H1 (cell line): ENCODE data around the gene IL3. TPM values are rescaled to one million over a fixed set of nuclear protein-coding genes. Genes with fewer than 3 reads are reported as not detected.

Experiments used
- CTCF ChIA-PET: fragments of 300-600 bp; sonication (Branson Sonifier 250); formaldehyde crosslinking; loops from one replicate; lab custom pipeline; 2021; ENCODE audit not compliant: partially characterized antibody; lab: Charles Lee
- POLR2A ChIA-PET: fragments of 300-600 bp; sonication (Branson Sonifier 250); formaldehyde crosslinking; loops from one replicate; lab custom pipeline; 2021; ENCODE audit warnings: inconsistent platforms; ENCODE audit not compliant: partially characterized antibody; lab: Charles Lee
- DNase-seq, 2 experiments: peaks; one replicate each; pipeline versions ENCODE4 v3.0.0 to v3.0.0-alpha.2; 2010 to 2022; ENCODE audit warnings: low spot score in 2 of 2, low read depth in 1 of 2, mixed read lengths in 1 of 2
- FAIRE-seq: peaks from 2 replicates; lab custom pipeline; 2011; peaks lifted over from hg19 to GRCh38; lab: Jason Lieb, UNC
- H2AFZ ChIP-seq: 2 replicates; pipeline ENCODE4 v1.8.1; 2012; ENCODE audit warnings: low read length, inconsistent platforms
- H2AK5ac ChIP-seq: 2 replicates; pipeline ENCODE4 v1.6.1; 2013; ENCODE audit warnings: low read depth, low read length
- H2BK120ac ChIP-seq: replicated peaks from 2 replicates; pipeline ENCODE3; 2013; ENCODE audit warnings: low read depth, low read length, inconsistent platforms
- H2BK12ac ChIP-seq: 2 replicates; pipeline ENCODE4 v1.6.1; 2013; ENCODE audit warnings: low read depth, low read length
- H2BK15ac ChIP-seq: 2 replicates; pipeline ENCODE4 v1.6.1; 2013; ENCODE audit warnings: low read length
- H2BK20ac ChIP-seq: 2 replicates; pipeline ENCODE4 v1.6.1; 2013; ENCODE audit warnings: low read length
- H2BK5ac ChIP-seq: 2 replicates; pipeline ENCODE4 v1.6.1; 2013; ENCODE audit warnings: low read depth, low read length
- H3K14ac ChIP-seq: 2 replicates; pipeline ENCODE4 v1.6.1; 2013; ENCODE audit warnings: inconsistent platforms; ENCODE audit not compliant: insufficient read length
- H3K18ac ChIP-seq: 2 replicates; pipeline ENCODE4 v1.6.1; 2013; ENCODE audit warnings: low read length; ENCODE audit errors: extremely low read depth
- H3K23ac ChIP-seq: 2 replicates; pipeline ENCODE4 v1.6.1; 2013; ENCODE audit warnings: inconsistent platforms; ENCODE audit not compliant: insufficient read length
- H3K23me2 ChIP-seq: 2 replicates; pipeline ENCODE4 v1.6.1; 2013; ENCODE audit warnings: low read depth, low read length
- H3K27ac ChIP-seq: 2 replicates; pipeline ENCODE4 v1.6.1; 2011; ENCODE audit warnings: low read depth, low read length, inconsistent platforms
- H3K27me3 ChIP-seq, 4 experiments: replicated peaks in 1 of 4; 1 replicate in 1 of 4; 2 replicates in 3 of 4; pipeline versions ENCODE4 v1.6.1 to v1.8.1; 2011 to 2013; ENCODE audit warnings: low read length in 3 of 4, mild to moderate bottlenecking in 3 of 4, inconsistent platforms in 2 of 4, mixed read lengths in 2 of 4, moderate library complexity in 1 of 4; ENCODE audit not compliant: control insufficient read depth in 3 of 4, insufficient read depth in 3 of 4; ENCODE audit errors: extremely low read depth in 1 of 4
- H3K36me3 ChIP-seq, 4 experiments: 2 replicates each; pipeline versions ENCODE4 v1.6.1 to v1.8.1; 2011 to 2013; ENCODE audit warnings: mild to moderate bottlenecking in 4 of 4, low read length in 3 of 4, moderate library complexity in 2 of 4, control low read depth in 1 of 4, inconsistent platforms in 1 of 4; ENCODE audit not compliant: insufficient read depth in 4 of 4, control insufficient read depth in 2 of 4
- H3K4ac ChIP-seq: replicated peaks from 2 replicates; pipeline ENCODE3; 2013; ENCODE audit warnings: low read length, low read depth, mixed read lengths, inconsistent platforms; ENCODE audit not compliant: insufficient read length
- H3K4me1 ChIP-seq, 4 experiments: replicated peaks in 1 of 4; 1 replicate in 1 of 4; 2 replicates in 3 of 4; pipeline versions ENCODE4 v1.6.1 to v1.8.1; 2011 to 2013; ENCODE audit warnings: low read length in 3 of 4, inconsistent platforms in 2 of 4, mixed read lengths in 1 of 4; ENCODE audit not compliant: insufficient read depth in 4 of 4, control insufficient read depth in 3 of 4
- H3K4me2 ChIP-seq, 2 experiments: 2 replicates each; pipeline versions ENCODE4 v1.6.1 to v1.8.1; 2011 to 2013; ENCODE audit warnings: low read depth in 2 of 2, low read length in 2 of 2, control low read depth in 1 of 2, inconsistent platforms in 1 of 2, mild to moderate bottlenecking in 1 of 2; ENCODE audit not compliant: insufficient read depth in 1 of 2
- H3K4me3 ChIP-seq, 4 experiments: fragments of 200-600, 300-600 bp in 1 of 4; sonication (generic), shearing (Covaris generic), sonication (Bioruptor Twin) in 1 of 4; 2 replicates each; pipeline versions ENCODE4 v1.5.1 to v1.8.1; 2011 to 2016; ENCODE audit warnings: low read length in 4 of 4, low read depth in 3 of 4, control low read depth in 2 of 4, inconsistent platforms in 2 of 4, mild to moderate bottlenecking in 2 of 4, mixed read lengths in 1 of 4, moderate library complexity in 1 of 4; ENCODE audit not compliant: insufficient read depth in 2 of 4; ENCODE audit errors: extremely low read depth in 1 of 4
- H3K56ac ChIP-seq: replicated peaks from 2 replicates; pipeline ENCODE3; 2013; ENCODE audit warnings: low read depth, mild to moderate bottlenecking, mixed read lengths, low read length, inconsistent platforms; ENCODE audit not compliant: insufficient read length
- H3K79me1 ChIP-seq: 2 replicates; pipeline ENCODE4 v1.6.1; 2013; ENCODE audit warnings: low read depth, low read length, control low read depth
- H3K79me2 ChIP-seq, 2 experiments: 2 replicates each; pipeline versions ENCODE4 v1.6.1 to v1.8.1; 2012 to 2013; ENCODE audit warnings: low read length in 2 of 2, mild to moderate bottlenecking in 2 of 2, inconsistent platforms in 1 of 2; ENCODE audit not compliant: insufficient read depth in 2 of 2, control insufficient read depth in 1 of 2
- H3K9ac ChIP-seq, 4 experiments: replicated peaks in 1 of 4; 1 replicate in 1 of 4; 2 replicates in 3 of 4; pipeline versions ENCODE4 v1.6.1 to v1.8.1; 2011 to 2013; ENCODE audit warnings: low read depth in 3 of 4, low read length in 3 of 4, control low read depth in 2 of 4, mild to moderate bottlenecking in 2 of 4, moderate library complexity in 2 of 4, inconsistent platforms in 1 of 4; ENCODE audit errors: extremely low read depth in 1 of 4
- H3K9me3 ChIP-seq, 2 experiments: 2 replicates each; pipeline versions ENCODE4 v1.6.1 to v1.8.1; 2012 to 2013; ENCODE audit warnings: mild to moderate bottlenecking in 2 of 2, moderate library complexity in 2 of 2, control low read depth in 1 of 2, inconsistent platforms in 1 of 2, low read depth in 1 of 2, low read length in 1 of 2, mixed read lengths in 1 of 2; ENCODE audit not compliant: insufficient read depth in 2 of 2
- H4K20me1 ChIP-seq, 2 experiments: replicated peaks in 1 of 2; 2 replicates each; pipeline versions ENCODE3 to v1.8.1; 2011 to 2013; ENCODE audit warnings: inconsistent platforms in 2 of 2, low read length in 2 of 2, mild to moderate bottlenecking in 1 of 2; ENCODE audit not compliant: insufficient read depth in 2 of 2, control insufficient read depth in 1 of 2
- H4K5ac ChIP-seq: 2 replicates; pipeline ENCODE4 v1.6.1; 2013; ENCODE audit warnings: low read length, low read depth, mixed read lengths, inconsistent platforms; ENCODE audit not compliant: insufficient read length
- H4K8ac ChIP-seq: 2 replicates; pipeline ENCODE4 v1.8.0; 2013; ENCODE audit warnings: mild to moderate bottlenecking, moderate library complexity, low read length, inconsistent platforms; ENCODE audit not compliant: insufficient read depth; ENCODE audit errors: extremely low read depth
- H4K91ac ChIP-seq: replicated peaks from 2 replicates; pipeline ENCODE3; 2013; ENCODE audit warnings: low read length, mixed read lengths, inconsistent platforms; ENCODE audit not compliant: insufficient read length
- ATF3 ChIP-seq: IDR thresholded peaks from 2 replicates; pipeline ENCODE4 v1.6.1; 2011; ENCODE audit warnings: low read depth, mild to moderate bottlenecking, low read length; ENCODE audit not compliant: insufficient read depth
- JUN ChIP-seq: IDR thresholded peaks from 2 replicates; pipeline ENCODE4 v1.6.1; 2011; ENCODE audit warnings: low read depth, mild to moderate bottlenecking, improper control_type of control experiment, low read length
- POLR2A ChIP-seq, 2 experiments: IDR thresholded peaks; 1 replicate in 1 of 2; 2 replicates in 1 of 2; pipeline ENCODE4 v1.6.1; 2011; ENCODE audit warnings: low read depth in 2 of 2, low read length in 2 of 2, mild to moderate bottlenecking in 2 of 2; ENCODE audit errors: control extremely low read depth in 1 of 2
- SIRT6 ChIP-seq: IDR thresholded peaks from one replicate; pipeline ENCODE4 v1.7.1; 2012; ENCODE audit warnings: low read length, inconsistent platforms
- TCF12 ChIP-seq: IDR thresholded peaks from 2 replicates; pipeline ENCODE4 v1.6.1; 2011; ENCODE audit warnings: low read depth, mild to moderate bottlenecking, low read length
- USF2 ChIP-seq: IDR thresholded peaks from 2 replicates; pipeline ENCODE4 v1.6.1; 2011; ENCODE audit warnings: low read length, improper control_type of control experiment
- WGBS, 2 experiments: shearing (Covaris generic) in 1 of 2; methylation state at CpG; one replicate each; pipeline versions ENCODE4 v1.1.6 to v1.1.7; 2013 to 2015; ENCODE audit warnings: low lambda C conversion rate in 2 of 2, mixed read lengths in 2 of 2, inconsistent platforms in 1 of 2, low coverage in 1 of 2, missing lambda C conversion rate in 1 of 2; ENCODE audit not compliant: insufficient replicate concordance in 2 of 2, insufficient coverage in 1 of 2, insufficient read length in 1 of 2; ENCODE audit errors: extremely low coverage in 1 of 2, missing lambda C conversion rate in 1 of 2; 5-methylcytosine and 5-hydroxymethylcytosine counted together
- polyA plus RNA-seq, 7 experiments: library from polyadenylated mRNA; depleted of rRNA in 3 of 7; stranded (reverse) in 5 of 7; unstranded in 2 of 7; fragments of >200 nt in 5 of 7; fragments of 200-250 nt in 2 of 7; gene quantifications; 1 replicate in 5 of 7; 2 replicates in 1 of 7; 4 replicates in 1 of 7; pipeline versions ENCODE4 v1.2.1 to v1.2.3, GENCODE V29; 2011 to 2013; ENCODE audit warnings: missing spikeins in 2 of 7, mixed read lengths in 2 of 7
- total RNA-seq: library from RNA; stranded (reverse); fragmentation: NEBNext Ultra II Directional; extraction: Animal tissue kit (Norgen Biotek cat#: 25700); gene quantifications from 2 replicates; pipeline ENCODE4 v1.2.1, GENCODE V29; 2021

IL3 gene
- total and polyA plus RNA-seq, 2 of the 8 experiments (the other 6 are each of a cell fraction or from before 2014, with no cell fraction given), result not detected

- Histone ChIP-seq H2AK5ac (no peak overlapping the region), H3K9ac (no peak overlapping the region), H3K36me3 (no peaks in the 10 kb centered on the region), H3K79me2 (no peaks in the 10 kb centered on the region), H3K27ac (no peak overlapping the region), H3K18ac (no peak overlapping the region), H4K8ac (no peak overlapping the region), H4K91ac (no peak overlapping the region), H4K5ac (no peak overlapping the region), H3K9me3 (no peaks in the 10 kb centered on the region), H2AFZ (no peak overlapping the region), H4K20me1 (no peaks in the 10 kb centered on the region), H3K23me2 (no peaks in the 10 kb centered on the region), H3K14ac (no peak overlapping the region), H3K4me2 (no peak overlapping the region), H3K56ac (no peak overlapping the region)
- POLR2A ChIA-PET, result no interaction called here
- DNase-seq (no peak), FAIRE-seq (no peak)
- 95% methylated on average over 10 of the region's 10 CpGs; no CpG with 5 or more reads in 1 of the 2 experiments for WGBS, 2 experiments
- TF ChIP-seq POLR2A (IDR thresholded peaks at IDR 0.05; ENCODE audit: control extremely low read depth in 1 of 2, low read depth in 2 of 2, low read length in 2 of 2), result no peak
- no peak for TF ChIP-seq ATF3
- no peak for TF ChIP-seq TCF12
- TF ChIP-seq USF2, result no peak
- no peak for TF ChIP-seq SIRT6
- no peak for TF ChIP-seq JUN
- TF ChIP-seq, all 59 proteins: peak for 0
- Histone ChIP-seq H2BK20ac (no peak overlapping the region), H2BK5ac (no peak overlapping the region), H3K27me3 (no peaks in the 10 kb centered on the region), H3K4me1 (peaks cover 0 to 5% (median 1%) of the 10 kb centered on the region in 4 experiments; a peak in 1 of 7 replicates), H3K79me1 (no peaks in the 10 kb centered on the region), H2BK12ac (no peak overlapping the region), H3K4ac (no peak overlapping the region), H2BK15ac (no peak overlapping the region), H2BK120ac (no peak overlapping the region), H3K23ac (no peak overlapping the region), H3K4me3 (no peak overlapping the region)
- CTCF ChIA-PET, result no interaction called here
Measured at GRCh38 chr5:132044207-132044606, 16.2 kb upstream of the IL3 start.
